ENCODE measurements around the gene MYO5B.

MYO5B gene

DNA sequence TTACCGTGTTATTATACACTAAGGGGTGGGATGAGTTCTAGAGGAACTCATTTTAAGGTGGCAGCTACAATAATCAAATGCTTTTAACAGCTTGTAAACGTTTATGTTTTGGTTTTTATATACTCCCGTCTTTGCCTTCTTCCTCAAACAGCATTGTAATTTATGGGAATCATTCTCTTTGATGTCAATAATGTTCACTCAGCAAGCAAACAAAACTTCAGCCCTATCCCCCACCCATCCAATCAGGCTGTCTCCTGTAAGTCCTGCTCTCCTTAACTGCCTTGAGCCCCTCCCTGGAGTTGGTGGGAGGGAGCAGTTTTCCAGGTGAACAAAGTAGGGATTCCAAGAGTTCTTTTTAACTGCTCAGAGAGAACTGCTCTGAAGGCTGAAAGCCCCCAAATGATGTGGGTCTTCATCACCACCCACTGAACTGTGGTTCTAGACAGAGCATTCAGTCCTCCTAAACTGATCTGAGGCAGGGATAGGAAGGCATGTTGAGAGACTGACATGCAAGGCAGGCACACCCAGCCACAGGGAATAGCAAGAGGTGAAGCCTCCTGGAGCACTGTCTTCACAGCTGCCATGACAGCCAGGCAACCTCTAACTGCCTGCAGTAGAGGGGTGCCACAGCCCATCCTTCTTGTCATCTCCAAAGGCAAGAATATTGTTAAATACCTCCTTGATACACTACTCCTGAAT lies 17.5 kb downstream of the MYO5B start:
- H3K27ac Mint-ChIP-seq, result no peak overlapping the region
- no peaks in the 10 kb centered on the region for H3K9me3 Mint-ChIP-seq
- no peaks in the 10 kb centered on the region for H3K36me3 Mint-ChIP-seq (ENCODE audit: low read depth)
- H3K4me3 Mint-ChIP-seq, result no peak overlapping the region
- no peaks in the 10 kb centered on the region for H3K4me1 Mint-ChIP-seq (ENCODE audit: low read depth)
- peaks cover 6% of the 10 kb centered on the region for H3K27me3 Mint-ChIP-seq
- intact Hi-C loops (cut with micrococcal nuclease), result no loop called here

- Mint-ChIP-seq H3K9me3 (no peaks in the 10 kb centered on the region), H3K4me3 (no peak overlapping the region), H3K27me3 (peaks cover 4% of the 10 kb centered on the region), H3K27ac (no peak overlapping the region), H3K4me1 (ENCODE audit: low read depth) (no peaks in the 10 kb centered on the region), H3K36me3 (ENCODE audit: low read depth) (no peaks in the 10 kb centered on the region)
- intact Hi-C loops (cut with micrococcal nuclease), result no loop called here
Measured at GRCh38 chr18:50172367-50172766, 22.6 kb downstream of the MYO5B start.

DNA sequence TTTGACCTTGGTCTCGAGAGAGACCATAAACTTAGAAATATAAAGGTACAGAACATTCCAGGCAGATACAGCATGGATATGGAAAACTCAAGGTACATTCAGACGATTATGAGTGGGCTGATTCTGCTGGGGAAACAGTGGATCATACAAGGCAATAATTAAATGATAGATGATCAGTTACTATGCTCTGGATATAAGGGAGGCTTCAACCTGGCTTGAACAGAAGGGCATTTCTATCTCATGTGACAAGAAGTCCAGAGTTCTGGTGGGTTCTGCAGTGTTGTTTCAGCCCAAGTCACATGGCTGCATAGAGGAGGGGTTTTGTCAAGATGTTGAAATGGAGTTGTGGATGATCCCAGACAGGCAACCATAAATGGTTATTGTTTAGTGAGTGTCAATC lies 23.5 kb downstream of the MYO5B start:
- Mint-ChIP-seq H3K9me3 (no peaks in the 10 kb centered on the region), H3K27ac (no peak overlapping the region), H3K4me1 (ENCODE audit: low read depth) (no peaks in the 10 kb centered on the region), H3K36me3 (ENCODE audit: low read depth) (no peaks in the 10 kb centered on the region), H3K4me3 (no peak overlapping the region), H3K27me3 (peaks cover 3% of the 10 kb centered on the region)
- intact Hi-C loops (cut with micrococcal nuclease), result no loop called here

GRCh38 chr18:50170004-50170403 lies 24.9 kb downstream of the MYO5B start:
- Mint-ChIP-seq H3K36me3 (ENCODE audit: low read depth) (no peaks in the 10 kb centered on the region), H3K9me3 (no peaks in the 10 kb centered on the region), H3K27me3 (peaks cover 9% of the 10 kb centered on the region), H3K27ac (no peak overlapping the region), H3K4me3 (no peak overlapping the region), H3K4me1 (ENCODE audit: low read depth) (no peaks in the 10 kb centered on the region)
- intact Hi-C loops (cut with micrococcal nuclease), result no loop called here

DNA sequence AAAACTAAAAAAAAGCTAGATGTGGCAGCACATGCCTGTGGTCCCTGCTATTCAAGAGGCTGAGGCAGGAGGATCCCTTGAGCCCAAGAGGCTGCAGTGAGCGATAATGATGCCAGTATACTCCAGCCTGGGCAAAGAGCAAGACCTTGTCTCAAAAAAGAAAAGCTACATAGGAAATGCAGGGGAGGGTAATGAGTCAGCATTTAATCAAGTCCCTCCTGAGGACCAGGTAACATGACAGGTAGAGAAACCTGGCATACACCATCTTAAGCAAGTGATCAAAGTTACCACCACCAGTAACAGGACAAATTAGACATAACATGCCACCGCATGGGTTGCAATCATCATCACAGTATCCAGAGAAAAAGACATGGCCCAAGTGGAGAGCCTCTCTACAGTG lies 25.8 kb downstream of the MYO5B start:
- Mint-ChIP-seq H3K27ac (no peak overlapping the region), H3K4me1 (ENCODE audit: low read depth) (no peaks in the 10 kb centered on the region), H3K27me3 (peaks cover 11% of the 10 kb centered on the region), H3K9me3 (no peaks in the 10 kb centered on the region), H3K36me3 (ENCODE audit: low read depth) (no peaks in the 10 kb centered on the region), H3K4me3 (no peak overlapping the region)
- intact Hi-C loops (cut with micrococcal nuclease), result no loop called here

- Mint-ChIP-seq H3K4me3 (no peak overlapping the region), H3K9me3 (no peaks in the 10 kb centered on the region), H3K27me3 (peaks cover 11% of the 10 kb centered on the region), H3K36me3 (ENCODE audit: low read depth) (no peaks in the 10 kb centered on the region), H3K4me1 (ENCODE audit: low read depth) (no peaks in the 10 kb centered on the region), H3K27ac (no peak overlapping the region)
- intact Hi-C loops (cut with micrococcal nuclease), result no loop called here
Measured at GRCh38 chr18:50167966-50168365, 27.0 kb downstream of the MYO5B start.

- Mint-ChIP-seq H3K4me1 (ENCODE audit: low read depth) (no peaks in the 10 kb centered on the region), H3K36me3 (ENCODE audit: low read depth) (no peaks in the 10 kb centered on the region), H3K9me3 (no peaks in the 10 kb centered on the region), H3K27me3 (peaks cover 11% of the 10 kb centered on the region), H3K4me3 (no peak overlapping the region), H3K27ac (no peak overlapping the region)
- intact Hi-C loops (cut with micrococcal nuclease), result no loop called here
Measured at GRCh38 chr18:50166901-50167300, 28.0 kb downstream of the MYO5B start.

DNA sequence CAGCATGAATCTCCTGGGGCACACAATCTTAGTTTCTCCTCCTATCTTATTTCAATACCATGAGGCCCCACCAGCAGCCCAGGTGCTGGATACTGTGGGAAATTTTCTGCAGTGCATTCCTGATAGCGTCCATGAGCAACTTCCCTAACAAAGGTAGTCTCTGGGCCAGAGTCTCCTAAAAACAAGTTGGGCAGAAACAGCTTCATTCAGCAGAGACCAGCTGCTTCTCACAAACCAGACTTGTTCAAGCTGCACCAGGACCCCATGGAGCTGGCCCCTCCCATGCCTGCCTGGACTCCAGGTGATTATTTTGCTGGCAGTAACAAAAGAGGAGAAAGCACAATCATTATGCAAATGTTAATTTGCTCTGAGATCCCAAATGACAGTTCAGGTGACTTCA lies 31.4 kb downstream of the MYO5B start:
- Mint-ChIP-seq H3K27me3 (peaks cover 11% of the 10 kb centered on the region), H3K4me1 (ENCODE audit: low read depth) (no peaks in the 10 kb centered on the region), H3K36me3 (ENCODE audit: low read depth) (no peaks in the 10 kb centered on the region), H3K4me3 (no peak overlapping the region), H3K9me3 (no peaks in the 10 kb centered on the region), H3K27ac (no peak overlapping the region)
- intact Hi-C loops (cut with micrococcal nuclease), result no loop called here

- H3K9me3 Mint-ChIP-seq, result no peaks in the 10 kb centered on the region
- H3K27ac Mint-ChIP-seq, result no peak overlapping the region
- H3K4me3 Mint-ChIP-seq, result no peak overlapping the region
- H3K27me3 Mint-ChIP-seq, result peaks cover 10% of the 10 kb centered on the region
- H3K36me3 Mint-ChIP-seq (ENCODE audit: low read depth), result no peaks in the 10 kb centered on the region
- intact Hi-C loops (cut with micrococcal nuclease), result no loop called here
- H3K4me1 Mint-ChIP-seq (ENCODE audit: low read depth), result no peaks in the 10 kb centered on the region
Measured at GRCh38 chr18:50162486-50163304, 32.3 kb downstream of the MYO5B start.

GRCh38 chr18:50161597-50162205 lies 33.2 kb downstream of the MYO5B start:
- Mint-ChIP-seq H3K27me3 (peaks cover 8% of the 10 kb centered on the region), H3K27ac (no peak overlapping the region)
- intact Hi-C loops (cut with micrococcal nuclease), result no loop called here

DNA sequence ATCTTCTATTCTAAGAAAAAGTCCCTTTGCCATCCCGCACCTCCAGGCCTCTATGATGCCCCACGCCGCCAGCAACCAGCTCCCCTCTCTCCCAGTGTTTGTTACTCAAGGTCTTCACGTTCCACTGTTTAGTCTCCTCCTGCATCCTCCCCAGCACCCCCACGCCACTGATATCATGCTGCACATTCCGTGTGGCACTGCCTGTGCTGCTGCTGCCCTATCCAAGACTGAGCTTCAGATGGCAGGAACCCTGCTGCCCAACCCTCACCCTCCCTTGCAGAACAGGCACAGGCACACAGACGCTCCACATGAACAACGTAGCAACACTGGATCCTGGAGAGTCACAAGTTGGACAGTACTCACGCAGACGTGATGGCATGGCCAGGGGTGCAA lies 35.3 kb downstream of the MYO5B start:
- Mint-ChIP-seq H3K9me3 (no peaks in the 10 kb centered on the region), H3K27me3 (no peaks in the 10 kb centered on the region), H3K4me1 (ENCODE audit: low read depth) (no peaks in the 10 kb centered on the region), H3K4me3 (no peak overlapping the region), H3K36me3 (ENCODE audit: low read depth) (no peaks in the 10 kb centered on the region), H3K27ac (no peak overlapping the region)
- intact Hi-C loops (cut with micrococcal nuclease), result no loop called here

More at GRCh38 chr18:50161597-50162205, 33.2 kb downstream of the MYO5B start:
- Mint-ChIP-seq H3K9me3 (no peaks in the 10 kb centered on the region), H3K36me3 (ENCODE audit: low read depth) (no peaks in the 10 kb centered on the region), H3K4me1 (ENCODE audit: low read depth) (no peaks in the 10 kb centered on the region), H3K4me3 (no peak overlapping the region)

GRCh38 chr18:50158866-50159653 lies 35.9 kb downstream of the MYO5B start:
- Mint-ChIP-seq H3K36me3 (ENCODE audit: low read depth) (no peaks in the 10 kb centered on the region), H3K4me1 (ENCODE audit: low read depth) (no peaks in the 10 kb centered on the region), H3K27ac (no peak overlapping the region), H3K4me3 (no peak overlapping the region), H3K9me3 (no peaks in the 10 kb centered on the region), H3K27me3 (no peaks in the 10 kb centered on the region)
- intact Hi-C loops (cut with micrococcal nuclease), result no loop called here

DNA sequence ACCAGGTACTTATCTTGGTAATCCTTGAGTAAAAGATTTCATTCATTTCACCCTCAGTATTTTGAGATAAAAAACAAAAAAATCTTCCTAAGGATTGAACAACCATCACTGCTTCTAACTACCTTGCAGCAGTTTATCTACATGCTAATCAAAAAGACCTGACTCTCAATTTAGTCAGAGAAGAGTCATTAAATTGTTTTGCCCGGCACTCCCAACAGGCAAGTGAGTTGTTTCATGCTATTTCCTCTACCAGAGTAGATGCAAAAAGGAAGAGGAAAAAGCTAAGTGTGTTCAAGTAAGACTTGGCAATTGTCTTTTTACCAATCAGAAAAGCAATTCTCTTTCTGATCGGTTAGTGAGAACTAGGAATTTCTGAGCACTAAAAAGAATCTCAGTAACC lies 39.5 kb downstream of the MYO5B start:
- Mint-ChIP-seq H3K27me3 (no peaks in the 10 kb centered on the region), H3K9me3 (no peaks in the 10 kb centered on the region), H3K36me3 (ENCODE audit: low read depth) (no peaks in the 10 kb centered on the region), H3K4me3 (no peak overlapping the region), H3K27ac (no peak overlapping the region), H3K4me1 (ENCODE audit: low read depth) (no peaks in the 10 kb centered on the region)
- intact Hi-C loops (cut with micrococcal nuclease), result no loop called here

DNA sequence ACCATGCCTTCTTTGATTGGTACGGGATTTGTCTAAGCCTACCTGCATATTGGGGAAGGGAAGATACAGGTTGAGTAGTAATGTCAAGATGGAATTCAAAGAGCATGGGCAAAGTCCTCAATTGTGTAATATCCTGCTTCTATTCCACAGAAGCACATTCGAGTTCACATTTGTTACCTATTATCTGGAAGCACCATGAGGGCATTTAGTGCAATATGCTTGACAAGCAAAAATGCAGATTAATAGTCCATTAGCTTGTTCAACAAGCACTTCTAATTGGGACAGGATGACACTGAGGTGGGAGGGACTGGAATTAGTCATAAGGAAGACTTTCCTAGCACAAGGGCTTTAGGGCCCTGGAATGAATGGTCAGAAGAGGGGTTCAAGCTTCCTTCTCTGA lies 40.5 kb downstream of the MYO5B start:
- intact Hi-C loops (cut with micrococcal nuclease), result no loop called here
- no peaks in the 10 kb centered on the region for H3K36me3 Mint-ChIP-seq (ENCODE audit: low read depth)
- no peaks in the 10 kb centered on the region for H3K4me1 Mint-ChIP-seq (ENCODE audit: low read depth)
- H3K27me3 Mint-ChIP-seq, result no peaks in the 10 kb centered on the region
- no peak overlapping the region for H3K27ac Mint-ChIP-seq
- no peak overlapping the region for H3K4me3 Mint-ChIP-seq
- no peaks in the 10 kb centered on the region for H3K9me3 Mint-ChIP-seq

All from dendritic cell treated with granulocyte-macrophage colony-stimulating factor and Interleukin-4, amounts not matched to agents 40 ng/mL and 50 ng/mL, for 4 days (primary cell).